Measurements from ENCODE around the gene KIAA1586.
"Not testable (repeated sequence)": the region's sequence is repeated elsewhere in the genome, so short reads cannot be mapped to it uniquely, and the experiment has no call there.

KIAA1586 gene

GRCh38 chr6:57046332-57047256, at the start of gene KIAA1586:
TSS of gene KIAA1586 (plus strand) at chr6:57046693. CDS start at chr6:57046756, 63 bp downstream.
- peak; percentile 69 for DNase-seq (ENCODE audit: low read depth)

DNA sequence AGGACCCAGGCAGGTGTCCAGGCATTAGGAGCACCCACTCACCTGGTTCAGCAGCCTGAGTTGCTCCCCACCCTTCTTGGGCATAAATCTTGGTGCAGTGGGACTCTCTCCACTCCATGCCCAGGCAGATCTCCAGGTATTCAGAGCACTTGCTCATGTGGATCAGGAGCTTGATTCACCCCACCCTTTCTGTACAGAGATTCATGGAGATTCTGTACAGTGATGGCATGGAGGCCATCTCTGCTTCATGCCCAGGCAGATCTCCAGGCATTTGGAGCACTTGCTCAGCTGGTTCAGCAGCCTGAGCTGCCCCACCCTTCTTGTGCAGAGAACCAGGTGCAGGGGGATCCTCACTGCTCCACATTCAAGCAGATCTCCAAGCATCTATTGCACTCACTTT, 47.4 kb upstream of the KIAA1586 start:
- DNase-seq (ENCODE audit: low read depth) = no peak

DNA sequence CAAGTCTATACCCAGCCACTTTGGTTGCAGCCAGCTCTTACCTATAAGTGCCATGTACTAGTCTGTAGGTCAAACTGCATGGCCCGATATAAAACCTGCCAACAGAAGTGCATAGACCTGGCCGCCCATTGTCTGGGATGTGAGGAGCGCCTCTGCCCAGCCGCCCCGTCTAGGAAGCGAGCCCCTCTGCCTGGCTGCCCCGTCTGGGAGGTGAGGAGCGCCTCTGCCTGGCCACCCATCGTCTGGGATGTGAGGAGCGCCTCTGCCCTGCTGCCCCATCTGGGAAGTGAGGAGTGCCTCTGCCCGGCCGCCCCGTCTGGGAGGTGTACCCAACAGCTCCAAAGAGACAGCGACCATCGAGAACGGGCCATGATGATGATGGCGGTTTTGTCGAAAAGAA, 46.7 kb upstream of the KIAA1586 start:
- not testable (repeated sequence) for DNase-seq (ENCODE audit: low read depth)

DNA sequence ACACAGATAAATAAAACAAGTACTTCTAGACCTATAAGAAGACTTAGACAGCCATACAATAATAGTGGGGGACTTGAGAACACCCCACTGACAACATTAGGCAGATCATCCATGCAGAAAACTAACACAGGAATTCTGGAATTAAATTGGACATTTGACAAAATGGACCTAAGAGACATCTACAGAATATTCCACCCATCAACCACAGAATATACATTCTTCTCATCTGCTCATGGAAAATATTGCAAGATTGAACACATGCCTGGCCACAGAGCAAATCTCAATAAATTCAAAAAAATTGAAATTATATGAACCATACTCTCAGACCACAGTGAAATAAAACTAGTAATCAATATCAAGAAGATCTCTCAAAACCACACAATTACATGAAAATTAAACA, 44.3 kb upstream of the KIAA1586 start:
- no peak for DNase-seq (ENCODE audit: low read depth)

DNA sequence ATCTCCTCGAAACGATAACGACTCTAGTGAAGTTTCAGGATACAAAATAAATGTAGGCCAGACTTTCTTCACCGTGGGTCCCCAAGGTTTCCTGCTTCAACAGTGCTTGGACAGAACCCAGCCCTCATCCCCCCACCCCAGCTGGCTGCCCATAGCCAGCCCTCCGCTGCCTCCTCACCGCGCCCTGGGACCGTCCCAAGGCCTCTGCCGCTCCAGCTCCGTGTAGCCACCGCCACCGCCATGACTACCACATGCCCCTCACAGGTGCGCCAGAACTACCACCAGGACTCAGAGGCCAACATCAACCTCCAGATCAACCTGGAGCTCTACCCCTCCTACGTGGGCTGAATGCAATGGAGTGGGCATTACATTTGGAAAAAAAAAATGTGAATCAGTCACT, 42.2 kb upstream of the KIAA1586 start:
- DNase-seq (ENCODE audit: low read depth) = no peak

DNA sequence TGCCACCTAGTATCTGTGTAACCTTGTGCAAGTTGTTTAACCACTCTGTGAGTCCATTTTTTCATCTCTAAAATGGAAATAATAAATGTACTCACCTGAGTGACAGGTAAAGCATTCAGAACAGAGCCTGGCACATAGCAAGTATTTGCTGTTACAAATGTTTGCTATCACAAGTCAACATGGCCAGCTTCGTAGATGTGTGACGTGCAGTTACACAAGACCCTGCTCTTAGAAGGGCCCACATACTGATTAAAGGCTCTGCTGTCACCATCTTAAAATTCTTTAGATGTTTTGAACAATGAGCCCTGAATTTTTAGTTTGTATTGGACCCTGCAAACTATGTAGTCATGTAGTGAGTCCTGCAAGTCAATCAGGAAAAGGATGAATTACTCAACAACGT, 40.4 kb upstream of the KIAA1586 start:
- DNase-seq (ENCODE audit: low read depth) = no peak

DNA sequence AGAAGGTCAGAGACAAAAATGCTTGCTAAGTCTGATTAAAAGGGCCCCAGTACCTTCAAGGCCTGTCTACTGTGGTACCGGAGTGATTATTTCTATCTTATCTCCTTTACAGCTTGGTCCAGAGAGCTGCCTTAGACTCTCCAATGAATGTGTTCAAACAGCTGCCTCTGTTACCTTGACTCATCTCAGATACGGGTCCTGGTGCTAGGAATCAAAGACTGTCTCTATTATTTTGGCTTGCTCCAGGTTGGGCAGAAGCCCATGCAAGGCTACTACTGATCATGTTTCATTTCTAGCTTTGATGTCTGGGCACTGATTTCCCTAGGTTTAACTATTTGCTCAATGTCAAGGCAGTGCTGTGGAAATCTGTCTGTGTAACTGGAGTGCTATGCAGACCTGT, 38.4 kb upstream of the KIAA1586 start:
- not testable (repeated sequence) for DNase-seq (ENCODE audit: low read depth)

DNA sequence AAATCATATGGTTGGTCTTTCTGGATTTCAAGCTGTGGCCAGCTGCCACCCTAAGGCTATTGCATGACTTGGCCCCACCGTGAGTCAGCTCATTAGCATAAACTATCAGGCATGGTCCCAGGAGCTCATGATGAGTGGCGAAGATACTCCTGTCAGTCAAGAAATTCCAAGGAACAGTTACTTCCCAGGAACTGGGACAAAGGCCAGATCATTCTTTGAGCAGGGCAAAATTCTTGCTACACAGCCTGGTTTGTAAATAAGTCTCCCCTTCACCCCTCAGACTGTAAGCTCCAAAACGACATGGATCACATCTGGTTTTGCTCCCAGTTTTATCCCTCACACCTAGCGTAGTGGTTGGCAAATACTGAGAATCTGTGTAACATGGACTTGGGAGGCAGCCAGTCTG, 33.0 kb upstream of the KIAA1586 start:
- no peak for DNase-seq (ENCODE audit: low read depth)

GRCh38 chr6:57017069-57017468, 29.4 kb upstream of the KIAA1586 start:
- no peak for DNase-seq (ENCODE audit: low read depth)

- no peak for DNase-seq (ENCODE audit: low read depth)
Observed at GRCh38 chr6:57017841-57018240, 28.7 kb upstream of the KIAA1586 start.

GRCh38 chr6:57019434-57019833, 27.1 kb upstream of the KIAA1586 start:
- DNase-seq (ENCODE audit: low read depth) = no peak

- DNase-seq (ENCODE audit: low read depth) = no peak
Observed at GRCh38 chr6:57021086-57021720, 25.3 kb upstream of the KIAA1586 start.

- DNase-seq (ENCODE audit: low read depth) = no peak
Observed at GRCh38 chr6:57024321-57024720, 22.2 kb upstream of the KIAA1586 start.

- no peak for DNase-seq (ENCODE audit: low read depth)
Observed at GRCh38 chr6:57024775-57025174, 21.7 kb upstream of the KIAA1586 start.

DNA sequence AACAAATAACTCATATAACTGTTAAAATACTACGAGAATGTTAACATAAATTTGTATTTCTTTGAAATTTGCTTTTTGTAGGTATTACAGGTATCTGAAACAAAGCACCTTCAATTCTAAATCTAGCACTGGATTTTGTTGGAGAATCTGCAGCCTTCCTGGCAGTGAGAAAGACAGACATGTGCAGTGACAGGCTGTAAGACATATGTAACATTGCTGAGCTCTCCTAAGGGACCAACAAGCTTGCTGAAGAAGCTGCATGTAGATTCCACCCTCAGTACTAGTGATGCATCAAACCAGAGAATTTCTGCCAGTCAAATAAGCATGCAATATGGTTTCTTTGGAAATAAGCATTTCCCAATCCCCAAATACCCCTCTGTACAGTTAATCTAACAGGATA, 20.5 kb upstream of the KIAA1586 start:
- DNase-seq (ENCODE audit: low read depth) = no peak

DNA sequence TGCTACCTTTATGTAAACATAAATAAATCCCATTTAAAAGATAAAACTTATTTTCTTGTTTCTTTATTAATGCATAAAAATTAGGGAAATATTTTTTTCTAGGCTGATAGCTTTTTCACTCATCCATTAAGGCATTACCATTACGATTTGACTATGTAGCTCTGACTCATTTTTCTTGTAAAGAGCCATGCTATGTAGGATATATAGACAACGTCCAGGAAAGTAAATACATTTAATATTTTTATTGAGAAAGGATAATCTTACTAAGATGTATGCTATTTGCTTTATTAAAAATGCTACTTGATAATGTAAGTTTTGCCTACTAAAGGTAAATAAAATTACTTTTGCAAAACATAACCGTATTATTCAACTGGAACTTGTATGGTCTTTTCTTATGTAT, 19.2 kb upstream of the KIAA1586 start:
- DNase-seq (ENCODE audit: low read depth) = no peak

GRCh38 chr6:57029213-57029612, 17.3 kb upstream of the KIAA1586 start:
- no peak for DNase-seq (ENCODE audit: low read depth)

GRCh38 chr6:57033228-57033627, 13.3 kb upstream of the KIAA1586 start:
- DNase-seq (ENCODE audit: low read depth) = no peak

DNA sequence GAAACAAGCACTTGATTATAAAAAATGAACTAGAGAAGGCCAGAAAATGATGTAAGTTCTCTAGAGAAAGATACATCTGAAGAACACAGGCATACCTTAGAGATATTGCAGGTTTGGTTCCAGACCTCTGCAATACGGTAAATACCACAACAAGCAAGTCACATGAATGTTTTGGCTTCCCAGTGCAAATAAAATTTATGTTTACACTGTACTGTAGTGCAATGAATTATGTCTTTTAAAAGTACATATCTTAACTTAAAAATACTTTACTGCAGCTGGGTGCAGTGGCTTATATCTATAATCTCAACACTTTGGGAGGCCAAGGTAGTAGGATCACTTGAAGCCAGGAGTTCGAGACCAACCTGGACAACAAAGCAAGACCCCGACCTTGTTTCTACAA, 10.9 kb upstream of the KIAA1586 start:
- no peak for DNase-seq (ENCODE audit: low read depth)

- DNase-seq (ENCODE audit: low read depth) = no peak
Observed at GRCh38 chr6:57038906-57039305, 7.6 kb upstream of the KIAA1586 start.

DNA sequence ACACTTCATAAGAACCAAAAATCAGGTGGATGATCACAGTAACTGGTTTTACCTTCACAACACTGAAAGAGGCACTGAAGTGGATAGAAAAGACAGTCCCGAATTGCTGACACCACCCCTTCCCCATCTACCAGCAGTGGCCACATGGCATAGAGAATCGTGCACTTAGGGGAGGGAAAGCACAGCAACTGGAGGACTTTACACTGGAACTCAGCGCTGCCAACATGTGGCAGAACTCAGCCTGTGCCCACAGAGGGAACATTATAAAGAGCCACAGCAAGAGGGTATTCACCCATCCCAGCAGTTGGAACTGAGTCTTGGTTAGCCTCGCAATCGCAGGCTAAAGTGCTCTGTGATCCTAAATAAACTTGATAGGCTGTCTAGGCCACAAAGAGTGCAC, 6.5 kb upstream of the KIAA1586 start:
- no peak for DNase-seq (ENCODE audit: low read depth)

- not testable (repeated sequence) for DNase-seq (ENCODE audit: low read depth)
Observed at GRCh38 chr6:57044061-57044460, 2.4 kb upstream of the KIAA1586 start.

- DNase-seq (ENCODE audit: low read depth) = no peak
Observed at GRCh38 chr6:57044568-57044967, 1.9 kb upstream of the KIAA1586 start.

DNA sequence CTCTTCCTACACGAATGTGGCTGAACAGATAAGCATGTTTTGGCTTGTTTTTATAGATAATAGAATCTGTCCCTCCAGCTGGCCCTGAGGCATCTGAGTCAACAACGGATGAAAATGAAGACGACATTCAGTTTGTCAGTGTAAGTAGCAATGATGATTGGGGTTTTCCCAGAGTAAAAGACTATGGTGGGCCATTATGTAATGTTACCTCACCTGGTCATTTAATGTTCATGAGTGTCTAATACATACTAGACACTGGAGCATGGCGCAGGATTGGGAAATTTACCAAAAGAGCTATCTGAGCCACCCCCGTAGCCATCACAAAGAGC, 728 bp downstream of the KIAA1586 start:
- not testable (repeated sequence) for DNase-seq (ENCODE audit: low read depth)
